Activated gamma-delta T cell (primary cell): ENCODE data around the gene SPAAR.

Experiments used
- DNase-seq: peaks from one replicate; lab custom pipeline; 2025; lab: John Stamatoyannopoulos, UW

Gene SPAAR

GRCh38 chr9:35948901-35949318 is 39.6 kb downstream of the SPAAR start:
- DNase-seq: no peak

GRCh38 chr9:35951736-35952135 is 42.4 kb downstream of the SPAAR start:
- DNase-seq: no peak

DNA sequence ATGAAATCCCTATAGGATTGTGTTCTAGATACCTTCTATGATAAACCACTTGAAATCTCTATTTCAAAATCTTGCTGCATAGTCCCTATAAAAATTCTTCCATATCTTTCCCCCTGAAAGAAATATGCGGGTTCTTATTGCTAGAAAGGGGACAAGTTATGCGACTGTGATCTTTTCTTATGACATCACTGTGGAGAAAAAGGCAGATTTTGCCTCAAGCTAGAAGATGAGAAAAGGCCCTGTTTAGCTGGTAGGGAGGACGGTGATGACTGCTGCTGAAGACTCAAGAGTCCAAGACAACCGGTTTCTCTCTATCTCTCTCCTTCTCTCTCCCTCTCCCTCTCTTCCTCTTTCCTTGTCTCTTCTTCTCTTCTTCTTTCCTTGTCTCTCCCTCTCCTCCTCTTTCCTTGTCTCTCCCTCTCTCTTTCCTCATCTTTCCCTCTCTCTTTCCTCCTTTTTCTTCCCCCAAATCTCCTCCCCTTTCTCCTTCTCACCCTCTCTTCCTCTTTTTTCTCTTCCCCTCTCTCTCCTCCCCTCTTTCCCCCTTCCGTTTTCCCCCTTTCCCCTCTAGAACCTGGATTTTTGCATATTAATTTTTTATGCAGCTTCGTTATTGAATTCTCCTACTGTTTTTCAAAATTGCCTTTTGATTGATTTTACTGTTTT is 43.4 kb downstream of the SPAAR start:
- DNase-seq: no peak

DNA sequence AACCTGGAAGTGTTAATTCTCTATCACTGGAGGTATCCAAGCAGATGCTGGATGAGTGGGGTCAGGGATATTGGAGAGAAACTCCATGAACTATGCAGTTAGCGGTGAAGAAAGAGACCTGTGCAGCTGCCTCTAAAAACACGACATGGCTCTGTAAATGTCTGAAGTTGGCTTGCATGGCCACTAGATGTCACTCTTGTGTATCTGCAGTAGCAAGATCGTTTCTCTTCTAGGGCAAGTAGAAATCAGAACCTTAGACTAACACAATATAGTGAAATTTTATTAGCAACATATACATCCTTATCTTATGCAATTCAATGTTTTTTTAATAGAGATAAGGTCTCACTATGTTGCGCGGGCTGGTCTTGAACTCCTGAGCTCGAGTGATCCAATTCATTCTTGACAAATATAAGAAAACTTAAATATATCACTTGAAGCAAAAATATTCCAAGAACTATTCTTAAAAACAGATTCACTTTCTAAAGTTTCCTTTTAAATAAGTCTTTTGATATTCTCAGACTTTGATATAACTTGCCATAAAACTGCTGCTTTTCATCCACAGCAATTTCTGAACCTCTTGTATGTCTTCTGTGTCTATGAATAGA is 45.8 kb downstream of the SPAAR start:
- no peak for DNase-seq

DNA sequence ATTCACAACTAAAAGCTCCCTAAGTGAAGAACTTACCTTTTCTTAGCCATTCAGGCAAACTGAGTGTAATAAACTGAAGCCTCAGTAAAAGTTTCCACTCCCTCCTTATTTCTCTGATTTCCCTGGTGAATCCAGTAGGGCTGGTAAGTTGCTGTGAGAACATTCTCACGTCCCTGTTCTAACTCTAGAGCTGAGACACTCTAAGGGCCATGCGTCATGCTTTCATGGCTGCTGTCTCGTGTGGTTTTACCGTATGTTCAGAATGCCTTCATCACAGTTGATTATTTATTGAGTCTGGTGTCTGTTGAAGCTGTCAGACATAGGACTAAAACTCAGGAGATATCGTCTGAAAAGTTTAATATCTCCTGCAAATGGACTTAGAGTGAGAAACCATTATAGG is 47.4 kb downstream of the SPAAR start:
- no peak for DNase-seq

GRCh38 chr9:35958104-35958837 is 49.0 kb downstream of the SPAAR start, which contains the start of gene OR2S2:
Gene OR2S2, minus strand, starts transcription at chr9:35958154. Its CDS starts 56 bp downstream, at chr9:35958098.
- DNase-seq: no peak

GRCh38 chr9:35960039-35960655 is 50.9 kb downstream of the SPAAR start:
- DNase-seq: no peak
